GM19025 (cell line): ENCODE measurements around the gene DDAH1.

ENCODE experiments used
- ATAC-seq: cut with Tn5 transposase; IDR thresholded peaks from one replicate; pipeline ENCODE4 v1.9.1; 2021; ENCODE audit warnings: mild to moderate bottlenecking, low read depth, moderate library complexity; ENCODE audit not compliant: unreplicated experiment

DDAH1 gene

GRCh38 chr1:85283475-85284199 lies 181.3 kb downstream of the DDAH1 start:
- ATAC-seq = no peak

GRCh38 chr1:85282424-85282823 lies 182.5 kb downstream of the DDAH1 start:
- ATAC-seq = no peak

- ATAC-seq = no peak
Measured at GRCh38 chr1:85280636-85281035, 184.3 kb downstream of the DDAH1 start.

GRCh38 chr1:85279458-85280080 lies 185.4 kb downstream of the DDAH1 start:
- no peak for ATAC-seq

GRCh38 chr1:85278853-85279314 lies 186.1 kb downstream of the DDAH1 start:
- ATAC-seq = no peak

- ATAC-seq = no peak
Measured at GRCh38 chr1:85277802-85278201, 187.2 kb downstream of the DDAH1 start.

GRCh38 chr1:85276978-85277639 lies 187.8 kb downstream of the DDAH1 start:
- no peak for ATAC-seq

- ATAC-seq = peak; percentile 96
Measured at GRCh38 chr1:85276215-85276977, 188.6 kb downstream of the DDAH1 start, which contains the start of gene BCL10. BCL10 (minus strand) TSS chr1:85276632; CDS start chr1:85276352, 280 bp downstream.

- no peak for ATAC-seq
Measured at GRCh38 chr1:85275701-85276214, 189.2 kb downstream of the DDAH1 start.

- ATAC-seq = no peak
Measured at GRCh38 chr1:85274969-85275453, 189.9 kb downstream of the DDAH1 start.

- no peak for ATAC-seq
Measured at GRCh38 chr1:85273397-85273796, 191.6 kb downstream of the DDAH1 start.

- no peak for ATAC-seq
Measured at GRCh38 chr1:85268801-85269585, 196.0 kb downstream of the DDAH1 start.
